HS-27A (cell line): Measurements from ENCODE around the gene COL23A1.
"Not testable (repeated sequence)": the region's sequence is repeated elsewhere in the genome, so short reads cannot be mapped to it uniquely, and the experiment has no call there.

Source experiments
- DNase-seq: peaks from one replicate; pipeline ENCODE4 v3.0.0-alpha.2; 2012; ENCODE audit warnings: low read depth, missing footprints

COL23A1 gene

GRCh38 chr5:178504340-178504960 lies 85.7 kb downstream of the COL23A1 start:
- no peak for DNase-seq

GRCh38 chr5:178502401-178503100 lies 87.6 kb downstream of the COL23A1 start:
- DNase-seq = no peak

DNA sequence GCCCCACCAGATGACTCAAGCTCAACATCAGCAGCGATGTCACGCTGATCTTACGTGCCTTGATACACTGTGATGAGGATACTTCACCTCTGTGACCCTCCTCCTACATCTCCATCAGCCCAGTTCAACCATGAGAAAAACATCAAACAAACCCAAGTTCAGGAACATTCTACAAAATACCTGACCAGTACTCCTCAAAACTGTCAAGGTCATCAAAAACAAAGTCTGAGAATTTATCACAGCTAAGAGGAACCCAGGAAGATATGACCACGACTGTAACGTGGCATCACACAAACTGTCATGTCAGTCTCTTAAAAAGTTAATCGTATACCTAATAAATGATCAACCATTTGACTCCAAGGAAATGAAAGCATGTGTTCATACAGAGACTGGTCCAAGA lies 90.8 kb downstream of the COL23A1 start:
- no peak for DNase-seq

DNA sequence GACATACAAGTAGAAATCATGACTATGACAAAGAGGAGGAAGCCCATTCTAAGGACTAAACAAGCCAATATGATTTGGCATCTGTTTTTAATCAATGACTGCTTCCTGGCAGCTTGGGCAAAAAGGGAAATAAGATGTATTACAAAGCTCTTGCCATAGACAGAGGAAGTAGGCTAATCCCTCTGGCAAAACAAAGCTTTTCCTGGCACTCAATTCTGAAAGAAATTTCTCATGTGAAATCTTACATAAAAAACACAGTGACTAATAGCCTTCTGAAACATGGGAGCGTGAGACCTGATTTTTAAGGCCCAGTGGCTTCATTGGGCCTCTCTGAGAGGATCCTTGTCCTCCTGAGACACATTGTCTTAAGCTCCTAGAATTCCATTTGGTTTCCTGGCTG lies 93.6 kb downstream of the COL23A1 start:
- no peak for DNase-seq

- no peak for DNase-seq
Measured at GRCh38 chr5:178496214-178496613, 94.0 kb downstream of the COL23A1 start.

DNA sequence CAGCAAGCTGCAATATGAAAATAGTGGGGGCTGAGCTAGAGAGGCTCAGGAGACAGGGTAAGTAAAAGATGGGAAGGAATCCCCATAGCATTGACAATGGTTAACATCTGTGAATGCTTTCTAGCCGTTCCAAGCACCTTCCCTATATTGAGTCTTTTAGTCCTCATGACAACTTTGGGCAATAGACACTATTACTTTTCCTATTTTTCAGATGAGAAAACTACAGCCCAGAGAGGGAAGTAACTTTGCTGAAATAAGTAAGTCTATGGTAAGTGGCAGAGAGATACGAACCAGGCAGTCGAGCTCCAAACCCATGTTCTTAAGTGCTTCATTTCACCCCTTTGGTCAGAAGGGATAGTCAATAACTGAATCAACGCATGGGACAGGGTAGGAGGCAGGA lies 94.5 kb downstream of the COL23A1 start:
- DNase-seq = no peak

DNA sequence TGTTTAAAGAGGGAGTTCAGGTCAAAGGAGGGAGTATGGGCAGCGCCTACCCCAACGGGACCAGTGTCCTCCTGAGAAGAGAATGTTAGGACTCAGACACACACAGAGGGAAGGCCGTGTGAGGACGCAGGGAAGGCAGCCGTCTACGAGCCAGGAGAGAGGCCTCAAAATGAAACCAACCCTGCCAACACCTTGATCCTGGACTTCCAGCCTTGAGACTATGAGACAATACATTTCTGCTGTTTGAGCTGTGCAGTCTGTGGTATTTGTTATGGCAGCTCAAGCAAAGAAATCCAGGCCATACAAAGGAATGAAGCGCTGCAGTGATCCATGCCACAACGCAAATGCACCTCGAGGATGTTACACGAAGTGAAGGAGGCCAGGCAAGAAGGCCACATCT lies 97.9 kb downstream of the COL23A1 start:
- no peak for DNase-seq

DNA sequence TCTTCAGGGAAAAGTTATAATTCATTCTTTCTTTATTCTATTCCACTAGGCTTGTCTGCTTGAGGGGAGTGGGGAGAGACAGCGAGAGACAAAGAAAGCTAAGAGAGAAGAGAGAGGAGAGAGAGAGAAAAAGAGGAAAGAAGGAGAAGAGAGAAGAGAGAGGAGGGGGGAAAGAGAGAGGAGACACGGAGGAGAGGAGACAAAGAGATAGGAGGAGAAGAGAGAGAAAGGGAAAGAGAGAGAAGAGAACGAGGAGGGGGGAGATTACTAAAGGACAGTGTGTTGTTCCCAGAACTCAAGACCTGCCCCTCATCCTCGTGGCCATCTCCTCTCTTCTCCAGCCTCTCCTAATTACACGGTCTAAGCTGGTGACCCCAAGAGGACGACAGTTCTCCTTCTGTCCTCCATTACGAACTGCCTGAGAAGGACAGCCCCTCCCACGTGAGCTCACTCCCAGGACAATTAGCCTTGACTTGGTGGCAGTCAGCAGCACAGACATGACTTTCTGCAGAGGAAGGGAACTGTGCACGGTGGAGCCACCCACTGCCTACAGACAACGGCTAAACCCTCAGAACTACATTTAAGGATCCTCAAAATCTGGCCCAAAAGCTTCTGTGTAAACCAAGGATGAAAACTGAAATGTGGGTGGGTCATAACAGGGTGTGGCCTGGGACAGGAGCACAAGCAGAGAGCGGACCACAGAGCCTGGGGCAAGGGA lies 99.1 kb downstream of the COL23A1 start:
- no peak for DNase-seq

DNA sequence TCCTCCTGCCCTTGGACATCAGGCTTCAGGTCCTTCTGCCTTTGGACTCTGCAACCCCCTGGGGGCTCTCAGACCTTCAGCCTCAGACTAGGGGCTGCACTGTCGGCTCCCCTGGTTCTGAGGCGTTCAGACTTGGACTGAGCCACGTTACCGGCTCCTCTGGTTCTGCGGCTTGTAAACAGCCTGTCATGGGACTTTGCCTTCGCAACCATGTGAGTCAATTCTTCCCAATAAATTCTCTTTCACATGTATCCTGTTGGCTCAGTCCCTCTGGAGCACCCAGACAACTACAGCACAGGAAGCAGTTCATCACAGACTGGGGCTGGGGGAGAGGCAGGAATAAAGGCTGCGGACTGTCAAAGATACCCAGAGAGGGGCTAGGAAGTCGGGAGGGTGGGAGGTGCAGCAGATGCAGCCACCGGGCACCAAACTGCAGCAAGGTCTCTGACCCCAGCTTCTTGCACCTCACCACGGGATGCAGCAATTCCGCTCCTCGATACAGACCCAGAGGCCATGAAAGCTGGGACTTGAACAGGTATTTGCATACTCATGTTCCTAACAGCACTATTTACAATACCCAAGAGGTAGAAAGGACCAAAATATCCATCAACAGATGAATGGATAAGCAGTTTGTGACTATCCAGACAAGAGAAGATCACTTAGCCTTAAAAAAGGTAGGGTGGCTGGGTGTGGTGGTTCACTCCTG lies 100.8 kb downstream of the COL23A1 start:
- no peak for DNase-seq

DNA sequence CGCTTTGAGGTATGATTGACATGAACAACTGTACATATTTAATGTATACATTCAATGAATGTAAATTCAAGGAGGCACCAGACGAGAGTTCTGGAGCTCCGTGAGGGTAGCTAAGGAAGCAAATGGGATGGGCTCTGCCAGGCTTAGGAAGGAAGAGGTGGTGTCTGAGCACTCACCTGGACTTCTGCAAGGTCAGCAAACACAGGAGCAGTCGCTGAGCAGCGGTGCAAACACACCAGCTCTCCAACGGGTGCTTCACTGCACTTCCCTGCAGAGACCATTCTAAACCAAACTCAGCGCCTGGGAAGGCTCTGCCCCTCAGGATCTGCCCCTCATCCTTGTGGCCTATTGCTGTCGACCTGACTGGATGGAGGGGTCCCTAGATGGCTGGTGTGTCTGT lies 101.5 kb downstream of the COL23A1 start:
- no peak for DNase-seq

DNA sequence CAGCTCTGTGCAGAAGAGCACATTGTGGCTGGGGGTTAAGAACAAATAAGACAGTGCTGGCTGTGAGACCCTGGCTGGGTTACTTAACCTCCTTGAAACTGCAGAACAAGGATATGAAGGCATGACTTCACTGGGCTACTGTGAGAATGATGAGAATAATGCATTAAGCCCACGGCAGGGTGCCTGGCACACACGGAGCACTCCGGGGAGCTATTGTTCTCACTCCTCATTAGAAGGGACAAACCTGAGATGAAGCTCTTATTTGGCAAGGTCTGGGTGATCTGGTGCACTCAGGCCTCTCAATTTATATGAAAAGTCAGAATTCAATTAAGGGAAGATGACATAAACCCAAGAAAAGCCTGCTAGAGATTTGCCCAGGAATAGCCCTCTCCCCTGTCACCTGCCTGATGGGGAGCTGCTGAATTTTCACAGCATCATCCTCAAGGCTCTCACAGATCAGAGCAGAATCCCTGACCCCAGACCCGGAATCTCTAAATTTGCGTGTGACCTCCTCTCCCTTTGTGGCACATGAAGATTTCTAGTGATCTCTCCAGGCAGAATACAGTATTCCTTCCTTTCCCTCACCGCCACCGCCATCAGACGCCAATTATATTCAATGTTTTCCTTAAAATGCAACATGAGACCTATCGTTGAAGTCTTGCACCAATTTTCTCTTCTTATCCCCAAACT lies 102.1 kb downstream of the COL23A1 start:
- no peak for DNase-seq

DNA sequence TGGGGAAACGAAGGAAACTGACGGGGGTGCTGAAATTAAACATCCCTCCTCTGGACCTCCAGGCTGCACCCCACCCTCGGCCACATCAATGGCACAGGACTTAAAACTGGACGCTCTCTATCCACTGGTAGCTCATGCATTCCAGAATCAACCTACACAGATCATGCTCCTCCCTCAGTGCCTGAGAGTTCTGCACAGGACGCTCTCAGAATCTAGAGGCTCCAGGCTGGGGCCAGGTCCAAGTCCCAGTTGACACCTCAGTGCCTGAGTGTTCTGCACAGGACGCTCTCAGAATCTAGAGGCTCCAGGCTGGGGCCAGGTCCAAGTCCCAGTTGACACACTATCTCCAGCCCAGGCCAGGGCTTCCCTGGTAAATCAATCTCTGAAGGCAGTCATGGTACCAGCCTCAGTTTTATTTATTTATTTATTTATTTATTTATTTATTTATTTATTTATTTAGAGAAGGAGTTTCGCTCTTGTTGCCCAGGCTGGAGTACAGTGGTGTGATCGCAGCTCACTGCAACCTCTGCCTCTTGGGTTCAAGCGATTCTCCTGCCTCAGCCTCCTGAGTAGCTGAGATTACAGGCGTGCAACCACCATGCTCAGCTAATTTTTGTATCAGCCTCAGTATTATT lies 103.2 kb downstream of the COL23A1 start:
- not testable (repeated sequence) for DNase-seq

DNA sequence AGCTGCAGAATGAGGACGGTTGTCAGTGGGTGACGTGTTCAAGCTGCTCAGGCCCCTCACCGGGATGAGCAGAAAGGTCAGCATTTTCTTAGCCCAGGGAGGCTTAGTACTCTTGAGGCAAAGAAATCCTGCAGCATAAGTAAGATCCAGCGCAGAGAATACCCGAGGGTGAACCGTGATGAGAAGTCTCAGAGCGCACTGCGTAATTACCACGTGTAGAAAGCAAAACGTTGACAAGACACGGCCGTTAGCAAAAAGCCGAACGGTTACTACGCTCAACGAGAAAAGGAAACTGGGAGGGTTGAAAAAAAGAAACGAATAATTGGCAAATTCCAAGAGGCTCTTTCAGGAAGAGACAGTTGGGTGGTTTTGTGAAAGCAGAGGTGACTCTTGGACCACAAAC lies 104.0 kb downstream of the COL23A1 start:
- no peak for DNase-seq

- DNase-seq = no peak
Measured at GRCh38 chr5:178483620-178484019, 106.6 kb downstream of the COL23A1 start.

DNA sequence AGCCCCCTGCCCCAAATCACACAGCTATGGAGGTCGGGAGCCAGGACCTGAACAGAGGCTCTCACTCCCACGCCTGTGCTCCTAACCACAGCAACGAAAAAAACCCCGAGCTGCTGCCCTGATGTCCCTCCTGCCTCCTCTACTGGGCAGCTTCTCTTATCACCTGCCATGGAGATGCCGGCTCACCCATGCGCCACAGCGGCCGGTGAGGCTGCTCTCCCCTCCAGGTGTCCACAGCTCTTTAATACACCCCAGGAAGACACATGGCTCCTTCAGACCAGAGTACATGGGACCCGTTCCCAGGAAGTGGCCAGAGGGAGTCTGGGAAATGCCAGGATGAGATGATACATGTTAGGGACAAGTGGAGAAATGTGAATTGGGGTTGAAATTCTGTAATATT lies 110.9 kb downstream of the COL23A1 start:
- DNase-seq = no peak

DNA sequence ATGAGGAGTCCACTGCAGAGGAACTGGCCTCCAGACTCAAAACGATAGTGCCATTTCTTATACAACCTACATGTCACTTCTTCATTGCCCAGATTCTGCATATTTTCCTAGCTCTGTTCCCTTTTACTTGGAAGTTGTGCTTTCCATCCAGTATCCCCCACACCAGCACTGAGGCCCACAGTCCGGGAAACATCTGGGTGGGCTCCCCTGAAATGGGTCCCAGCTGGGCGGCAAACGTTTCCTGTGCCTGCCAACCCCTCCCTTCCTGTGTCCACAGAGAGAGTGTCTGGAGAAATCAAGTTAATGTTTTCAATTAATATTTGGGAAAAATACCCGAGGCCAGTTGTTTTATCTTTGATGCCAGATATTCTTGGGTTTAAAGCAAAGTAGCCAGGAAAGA lies 111.8 kb downstream of the COL23A1 start:
- no peak for DNase-seq

GRCh38 chr5:178477802-178478201 lies 112.4 kb downstream of the COL23A1 start:
- no peak for DNase-seq

DNA sequence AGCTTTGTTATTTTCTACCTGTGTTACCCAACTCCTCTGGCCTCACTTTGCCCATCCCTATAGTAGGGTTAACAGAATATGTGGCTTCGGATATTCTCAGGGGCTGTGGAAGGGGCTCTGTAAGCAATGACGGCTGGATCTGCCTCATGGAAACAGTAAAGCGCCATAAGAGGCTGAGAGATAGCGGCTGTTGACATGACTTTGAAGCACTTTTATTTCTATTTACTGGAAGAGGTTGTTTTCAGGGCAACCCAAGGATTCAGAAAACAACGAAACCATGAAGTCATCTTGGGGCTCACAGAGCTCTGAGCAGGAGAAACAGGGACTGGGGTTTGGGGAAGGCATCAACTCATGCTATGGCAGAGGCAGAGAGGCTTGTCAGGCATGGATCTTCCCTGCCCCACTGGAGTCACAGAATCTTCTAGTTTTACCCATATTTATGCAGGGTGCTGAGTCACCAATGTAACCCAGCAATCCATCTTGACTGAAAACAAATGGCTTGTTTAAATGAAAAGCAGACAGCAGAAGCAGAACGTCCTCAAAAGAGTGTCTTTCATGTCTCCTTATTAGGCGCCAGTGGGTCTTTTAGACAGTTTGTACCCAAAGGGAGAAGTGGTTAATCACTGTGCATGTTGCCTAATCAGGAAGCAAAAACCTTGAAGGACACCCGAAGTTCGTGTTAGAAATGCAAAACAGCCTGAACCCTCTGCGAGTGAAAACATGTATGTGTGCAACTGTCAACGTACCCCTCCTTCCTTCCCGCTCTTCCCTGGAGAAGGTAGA lies 113.0 kb downstream of the COL23A1 start:
- no peak for DNase-seq

- DNase-seq = no peak
Measured at GRCh38 chr5:178476531-178476930, 113.7 kb downstream of the COL23A1 start.

DNA sequence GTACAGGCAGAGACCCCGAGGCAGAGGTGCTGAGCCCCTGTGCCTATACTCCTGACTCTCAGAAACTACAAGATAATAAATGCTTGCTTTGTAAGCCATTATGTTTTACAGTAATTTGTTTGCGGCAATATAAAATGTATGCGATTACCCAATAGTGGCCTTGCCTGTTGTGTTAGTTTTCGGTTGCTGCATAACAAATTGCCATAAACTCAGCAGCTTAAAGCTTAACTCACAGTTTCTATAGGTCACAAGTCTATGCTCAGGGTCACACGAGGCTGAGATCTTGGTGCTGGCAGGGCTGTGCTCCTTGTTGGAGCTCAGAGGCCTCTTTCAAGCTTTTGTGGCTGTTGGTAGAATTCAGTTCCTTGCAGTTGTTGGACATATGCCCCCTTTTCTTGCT lies 114.8 kb downstream of the COL23A1 start:
- DNase-seq = no peak
